Hematopoietic multipotent progenitor cell treated with erythropoietin and hydrocortisone succinate and interleukin-3 and kit ligand, for 15 days (in vitro differentiated cells): ENCODE data around the gene TAS2R31.

Experiments used
- DNase-seq: peaks from one replicate; pipeline ENCODE4 v3.0.0-alpha.2; 2015; ENCODE audit warnings: low spot score

TAS2R31 gene

DNA sequence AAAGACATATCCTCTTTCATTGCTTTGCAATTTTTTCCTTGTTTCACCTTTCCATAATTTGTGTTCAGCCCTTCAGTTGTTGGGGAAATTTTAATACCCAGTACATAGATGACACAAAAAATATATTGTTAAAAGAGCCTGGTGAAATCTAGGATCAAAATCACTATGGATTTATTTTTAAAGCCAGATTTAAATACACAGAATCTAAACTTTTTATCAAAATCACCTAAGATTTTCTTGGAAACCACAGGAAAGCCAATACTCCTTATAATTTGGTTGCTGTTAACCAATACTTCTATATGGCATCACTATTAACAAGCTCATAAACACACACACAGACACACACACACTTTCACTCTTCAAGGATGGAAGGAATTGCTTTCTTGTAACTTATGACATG lies 33.0 kb downstream of the TAS2R31 start, which contains the start of gene TAS2R20:
TAS2R20 (minus strand) TSS at position 101 of the 400 bp plus-strand sequence. CDS start 429 bp downstream, outside the sequence.
- no peak for DNase-seq

DNA sequence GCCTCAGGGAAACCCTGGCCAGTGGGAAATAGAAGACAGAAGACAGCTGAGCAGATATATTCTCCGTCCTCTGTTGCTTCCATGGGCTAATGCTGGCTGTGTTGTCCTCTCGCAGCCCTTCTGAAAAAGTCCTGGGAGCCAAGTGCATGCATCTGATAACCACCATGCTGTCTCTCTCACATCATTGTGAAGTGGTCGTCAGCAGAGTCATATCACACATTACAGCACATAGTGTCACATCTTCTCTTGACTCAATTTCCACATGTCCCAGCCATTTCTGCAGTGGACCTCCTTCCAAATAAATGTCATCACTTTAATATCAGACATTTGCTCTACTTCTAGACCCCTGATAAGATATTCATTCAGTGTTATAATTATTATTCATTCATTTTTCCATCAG lies 36.9 kb downstream of the TAS2R31 start:
- DNase-seq = no peak

DNA sequence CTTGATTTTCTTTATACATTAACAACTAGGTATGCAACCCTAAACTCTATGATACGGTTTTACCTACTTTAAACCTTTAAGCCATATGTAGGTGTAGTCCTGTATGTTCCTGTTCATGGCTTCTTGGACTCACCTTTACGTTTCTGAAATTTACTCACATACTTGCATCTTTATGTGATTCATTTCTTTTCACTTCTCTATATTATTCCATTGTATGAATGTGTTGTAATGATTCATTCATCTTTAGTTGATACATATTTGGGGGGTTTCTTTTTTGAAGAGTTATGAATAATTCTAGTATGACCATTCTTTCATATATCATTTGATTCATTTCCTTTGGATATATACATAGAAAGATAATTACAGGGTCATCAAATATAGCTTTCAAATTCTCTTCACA lies 42.1 kb downstream of the TAS2R31 start:
- DNase-seq = no peak

DNA sequence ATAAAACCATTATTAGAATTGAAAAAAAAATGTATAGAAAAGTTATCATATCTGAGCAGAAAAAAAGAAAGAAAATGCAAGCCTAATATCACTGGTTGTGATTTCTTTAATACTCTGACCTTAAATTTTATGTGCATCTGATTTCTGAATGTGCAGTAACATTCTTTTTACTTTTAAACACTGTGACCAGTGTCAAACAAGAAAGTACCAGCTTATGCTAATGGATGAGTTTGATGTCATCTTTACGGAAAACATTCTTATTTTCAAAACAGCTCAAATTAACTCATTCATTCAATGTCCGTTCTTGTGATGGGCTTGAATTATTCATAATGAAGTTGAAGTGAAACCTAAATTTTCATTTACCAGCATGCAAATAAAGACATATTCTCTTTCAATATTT lies 44.4 kb downstream of the TAS2R31 start, which contains the start of gene TAS2R50:
TAS2R50 (minus strand) TSS at position 101 of the 400 bp plus-strand sequence; CDS start at position 49, 52 bp downstream.
- DNase-seq = no peak

DNA sequence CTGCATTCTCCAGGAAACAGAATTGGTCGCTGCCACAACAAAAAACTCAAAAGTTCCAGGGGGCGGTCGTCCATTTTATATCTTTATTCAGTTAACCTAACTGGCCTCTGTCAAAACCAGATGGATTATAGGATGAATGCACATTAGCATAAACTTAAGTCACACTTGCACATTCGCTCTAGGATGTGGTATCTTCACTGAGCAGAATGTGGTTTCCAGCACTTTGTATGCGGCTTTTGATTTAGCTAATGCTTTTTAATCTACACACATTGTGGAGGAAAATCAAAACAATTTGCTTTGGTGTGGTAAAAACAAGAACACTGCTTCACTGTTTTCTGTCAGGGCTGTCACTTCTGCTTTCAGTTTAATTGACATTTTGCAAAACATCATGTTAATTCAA lies 49.0 kb downstream of the TAS2R31 start:
- DNase-seq = no peak
